OCI-LY1 (cell line): ENCODE results near the gene CCPG1.

Experiments used
- H2AFZ ChIP-seq: fragments of 200-600 bp; sonication (generic), shearing (Covaris generic); 2 replicates; pipeline ENCODE4 v1.6.0; 2014; ENCODE audit warnings: antibody characterized with exemption, mild to moderate bottlenecking, low read length
- H3F3A ChIP-seq: fragments of 200-600 bp; sonication (generic), shearing (Covaris generic); 2 replicates; pipeline ENCODE4 v1.6.0; 2014; ENCODE audit warnings: mild to moderate bottlenecking, antibody characterized with exemption, low read length, moderate library complexity; ENCODE audit not compliant: insufficient read depth
- H3K27ac ChIP-seq: fragments of 200-600 bp; sonication (generic); 2 replicates; pipeline ENCODE4 v1.5.1; 2014; ENCODE audit warnings: low read length, mixed run types, mild to moderate bottlenecking, low read depth; ENCODE audit not compliant: poor library complexity, severe bottlenecking
- H3K27me3 ChIP-seq: fragments of 200-600 bp; sonication (generic); 2 replicates; pipeline ENCODE4 v1.6.0; 2014; ENCODE audit warnings: antibody characterized with exemption, mild to moderate bottlenecking, low read length, moderate library complexity; ENCODE audit not compliant: insufficient read depth
- H3K36me3 ChIP-seq: fragments of 200-600 bp; sonication (generic); 2 replicates; pipeline ENCODE4 v1.6.1; 2014; ENCODE audit warnings: mild to moderate bottlenecking, antibody characterized with exemption, low read length, moderate library complexity, mixed read lengths; ENCODE audit not compliant: insufficient read depth
- H3K4me1 ChIP-seq: fragments of 200-600 bp; sonication (generic); 2 replicates; pipeline ENCODE4 v1.5.1; 2014; ENCODE audit warnings: mild to moderate bottlenecking, low read length, moderate library complexity; ENCODE audit not compliant: insufficient read depth, severe bottlenecking
- H3K4me2 ChIP-seq: fragments of 200-600 bp; sonication (generic), shearing (Covaris generic); 2 replicates; pipeline ENCODE4 v1.6.1; 2014; ENCODE audit warnings: low read length
- H3K4me3 ChIP-seq: fragments of 200-600 bp; sonication (generic); 2 replicates; pipeline ENCODE4 v1.5.1; 2014; ENCODE audit warnings: low read length, low read depth, mild to moderate bottlenecking, mixed read lengths; ENCODE audit not compliant: poor library complexity, severe bottlenecking
- H3K79me2 ChIP-seq: fragments of 200-600 bp; shearing (Covaris generic); 2 replicates; pipeline ENCODE4 v1.6.1; 2016; ENCODE audit warnings: mixed run types, low read length, mixed read lengths; ENCODE audit not compliant: insufficient read depth
- H3K9ac ChIP-seq: fragments of 200-600 bp; sonication (generic), shearing (Covaris generic); 2 replicates; pipeline ENCODE4 v1.6.1; 2014; ENCODE audit warnings: mild to moderate bottlenecking, low read length, mixed read lengths
- H3K9me2 ChIP-seq: fragments of 200-600 bp; sonication (generic), shearing (Covaris generic); 2 replicates; pipeline ENCODE4 v1.6.1; 2014; ENCODE audit warnings: low read depth, mild to moderate bottlenecking, low read length, mixed read lengths
- H3K9me3 ChIP-seq: fragments of 200-600 bp; shearing (Covaris generic); 2 replicates; pipeline ENCODE4 v1.6.1; 2014; ENCODE audit warnings: low read length, mixed read lengths
- H4K20me1 ChIP-seq: fragments of 200-600 bp; sonication (generic), shearing (Covaris generic); 2 replicates; pipeline ENCODE4 v1.6.0; 2016; ENCODE audit warnings: mild to moderate bottlenecking, low read length; ENCODE audit not compliant: insufficient read depth
- EZH2 ChIP-seq: fragments of 200-600 bp; sonication (generic), shearing (Covaris generic); IDR thresholded peaks from 2 replicates; pipeline ENCODE4 v1.8.0; 2017; ENCODE audit warnings: borderline replicate concordance, mixed run types, mild to moderate bottlenecking, antibody characterized with exemption, low read length, moderate library complexity, mixed read lengths
- TF ChIP-seq, protein P1 (sequence below): fragments of 200-600 bp; sonication (generic), shearing (Covaris generic); IDR thresholded peaks from 2 replicates; pipeline ENCODE4 v1.5.1; 2017; ENCODE audit warnings: mild to moderate bottlenecking, antibody characterized with exemption, low read length, moderate library complexity, mixed read lengths

The CCPG1 gene

DNA sequence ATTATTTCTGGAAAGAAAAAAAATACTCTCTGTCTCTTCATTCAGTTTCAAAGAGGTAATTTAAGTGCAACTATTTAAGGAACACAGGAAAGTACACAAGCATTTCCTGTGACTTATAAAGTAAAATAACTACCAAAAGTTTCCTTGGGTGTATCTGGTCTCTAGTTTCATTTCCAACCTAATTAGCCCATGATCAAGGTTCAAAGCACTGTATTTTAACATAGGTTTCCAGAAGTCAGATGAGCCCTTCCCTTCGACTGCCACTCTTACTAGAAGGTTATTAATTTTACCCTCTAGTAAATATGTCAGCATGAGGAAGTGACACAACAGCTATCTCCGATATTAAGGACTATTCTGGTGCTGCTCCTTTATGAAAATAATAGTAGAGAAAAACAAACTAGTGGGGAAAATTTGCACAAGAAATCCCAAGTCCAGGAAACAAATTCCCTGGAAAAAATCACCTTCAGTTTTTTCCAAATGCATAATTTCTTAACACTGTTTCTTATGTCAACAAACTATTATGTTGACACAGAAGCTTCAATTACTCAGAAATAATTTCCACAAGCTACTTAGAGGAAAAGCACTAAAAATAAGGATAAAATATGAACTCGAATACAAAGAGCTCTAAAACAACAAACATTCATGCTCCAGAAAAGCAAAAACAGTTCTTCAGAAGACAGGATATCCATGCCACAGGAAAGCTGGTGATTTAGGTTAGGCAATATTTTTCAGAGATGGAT is 35.3 kb downstream of the CCPG1 start:
- no peaks in the 10 kb centered on the region for H3K9me2 ChIP-seq
- no peaks in the 10 kb centered on the region for H3F3A ChIP-seq
- no peak overlapping the region for H2AFZ ChIP-seq
- H3K36me3 ChIP-seq: peaks cover 25% of the 10 kb centered on the region; the same call in 1 of the 2 replicates
- H4K20me1 ChIP-seq: no peaks in the 10 kb centered on the region
- H3K4me1 ChIP-seq: peaks cover 8% of the 10 kb centered on the region
- TF ChIP-seq, protein P1, sequence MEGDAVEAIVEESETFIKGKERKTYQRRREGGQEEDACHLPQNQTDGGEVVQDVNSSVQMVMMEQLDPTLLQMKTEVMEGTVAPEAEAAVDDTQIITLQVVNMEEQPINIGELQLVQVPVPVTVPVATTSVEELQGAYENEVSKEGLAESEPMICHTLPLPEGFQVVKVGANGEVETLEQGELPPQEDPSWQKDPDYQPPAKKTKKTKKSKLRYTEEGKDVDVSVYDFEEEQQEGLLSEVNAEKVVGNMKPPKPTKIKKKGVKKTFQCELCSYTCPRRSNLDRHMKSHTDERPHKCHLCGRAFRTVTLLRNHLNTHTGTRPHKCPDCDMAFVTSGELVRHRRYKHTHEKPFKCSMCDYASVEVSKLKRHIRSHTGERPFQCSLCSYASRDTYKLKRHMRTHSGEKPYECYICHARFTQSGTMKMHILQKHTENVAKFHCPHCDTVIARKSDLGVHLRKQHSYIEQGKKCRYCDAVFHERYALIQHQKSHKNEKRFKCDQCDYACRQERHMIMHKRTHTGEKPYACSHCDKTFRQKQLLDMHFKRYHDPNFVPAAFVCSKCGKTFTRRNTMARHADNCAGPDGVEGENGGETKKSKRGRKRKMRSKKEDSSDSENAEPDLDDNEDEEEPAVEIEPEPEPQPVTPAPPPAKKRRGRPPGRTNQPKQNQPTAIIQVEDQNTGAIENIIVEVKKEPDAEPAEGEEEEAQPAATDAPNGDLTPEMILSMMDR: no peak
- TF ChIP-seq EZH2: no peak
- no peak overlapping the region for H3K9ac ChIP-seq
- no peak overlapping the region for H3K4me3 ChIP-seq
- no peaks in the 10 kb centered on the region for H3K79me2 ChIP-seq
- no peaks in the 10 kb centered on the region for H3K27me3 ChIP-seq
- no peak overlapping the region for H3K4me2 ChIP-seq
- H3K27ac ChIP-seq: no peak overlapping the region
- H3K9me3 ChIP-seq: no peaks in the 10 kb centered on the region

DNA sequence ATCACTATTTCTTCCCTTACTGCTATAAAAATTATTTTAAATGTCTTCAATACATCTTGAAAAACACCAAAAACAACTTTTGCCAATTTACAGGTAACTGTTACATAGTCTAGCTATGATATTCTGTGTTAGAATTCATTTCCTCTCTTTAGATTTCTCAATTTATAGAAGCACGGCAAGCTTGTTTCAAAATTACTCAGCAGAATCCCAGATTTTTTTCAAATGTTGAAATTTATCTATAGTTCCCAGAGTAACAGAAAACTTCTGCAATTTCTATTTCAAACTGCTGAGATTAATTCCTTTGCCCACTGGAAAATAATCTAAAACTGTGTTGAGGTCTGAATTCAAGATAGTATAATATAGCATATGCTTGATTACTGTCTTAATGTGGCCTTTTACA is 41.2 kb downstream of the CCPG1 start:
- Histone ChIP-seq H3K4me3 (no peak overlapping the region), H3K27ac (no peak overlapping the region), H2AFZ (no peak overlapping the region), H3K4me1 (no peaks in the 10 kb centered on the region), H3K36me3 (peaks cover 12% of the 10 kb centered on the region; the same call in 1 of the 2 replicates), H3K79me2 (no peaks in the 10 kb centered on the region), H3K27me3 (no peaks in the 10 kb centered on the region), H3F3A (no peaks in the 10 kb centered on the region), H3K9me3 (no peaks in the 10 kb centered on the region), H3K9ac (no peak overlapping the region), H4K20me1 (no peaks in the 10 kb centered on the region), H3K4me2 (no peak overlapping the region), H3K9me2 (no peaks in the 10 kb centered on the region)
- TF ChIP-seq, protein P1: no peak
- no peak for TF ChIP-seq EZH2

GRCh38 chr15:55362641-55363040 is 45.5 kb downstream of the CCPG1 start:
- H3K79me2 ChIP-seq: no peaks in the 10 kb centered on the region
- no peaks in the 10 kb centered on the region for H3K9me3 ChIP-seq
- peaks cover 4% of the 10 kb centered on the region; the same call in 1 of the 2 replicates for H3K36me3 ChIP-seq
- no peak overlapping the region for H3K4me3 ChIP-seq
- TF ChIP-seq, protein P1: no peak
- TF ChIP-seq EZH2: no peak
- no peaks in the 10 kb centered on the region for H4K20me1 ChIP-seq
- H3K9ac ChIP-seq: no peak overlapping the region
- no peaks in the 10 kb centered on the region for H3K9me2 ChIP-seq
- H3K27ac ChIP-seq: no peak overlapping the region
- no peaks in the 10 kb centered on the region for H3F3A ChIP-seq
- H2AFZ ChIP-seq: no peak overlapping the region
- H3K27me3 ChIP-seq: no peaks in the 10 kb centered on the region
- no peak overlapping the region for H3K4me2 ChIP-seq
- no peaks in the 10 kb centered on the region for H3K4me1 ChIP-seq
